GM12892 (cell line): ENCODE data around the gene TANGO2.

Source experiments
- POLR2A ChIP-seq: IDR thresholded peaks from 2 replicates; pipeline ENCODE4 v1.6.1; 2011; ENCODE audit warnings: low read depth, low read length, control low read depth
- POLR2AphosphoS5 ChIP-seq: IDR thresholded peaks from 2 replicates; pipeline ENCODE4 v1.6.1; 2011; ENCODE audit warnings: low read depth, low read length, control low read depth
- TAF1 ChIP-seq: IDR thresholded peaks from 2 replicates; pipeline ENCODE4 v1.6.1; 2011; ENCODE audit warnings: low read depth, mild to moderate bottlenecking, control low read depth, low read length, borderline replicate concordance

DNA sequence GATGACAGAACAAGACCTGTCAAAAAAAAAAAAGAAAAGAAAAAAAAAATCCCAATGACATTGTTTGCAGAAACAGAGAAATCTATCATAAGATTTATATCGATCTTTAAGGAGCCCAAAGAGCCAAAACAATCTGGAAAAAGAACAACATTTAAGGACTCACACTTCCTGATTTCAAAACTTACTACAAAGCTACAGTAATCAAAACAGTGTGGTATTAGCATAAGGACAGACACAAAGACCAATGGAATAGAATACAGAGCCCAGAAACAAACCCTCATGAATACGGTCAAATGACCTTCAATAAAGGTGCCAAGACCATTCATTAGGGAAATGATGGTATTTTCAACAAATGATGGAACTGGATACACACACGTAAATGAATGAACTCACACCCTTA, 16.4 kb upstream of the TANGO2 start:
- TF ChIP-seq POLR2A (no peak), POLR2AphosphoS5 (no peak), TAF1 (no peak)
